Upper lobe of left lung (tissue), 6 donors: Measurements from ENCODE around the gene RASA3. TPM values are rescaled to one million over a fixed set of nuclear protein-coding genes. Genes with fewer than 3 reads are reported as not detected.

Experiments
- ATAC-seq, 2 donors: fragments of 200-7000 bp; cut with Tn5 transposase; one replicate each; pipeline ENCODE4 v1.9.1; 2022; ENCODE audit warnings: mild to moderate bottlenecking in 2 of 2, moderate library complexity in 2 of 2; ENCODE audit not compliant: low FRiP score in 2 of 2
- DNase-seq, 2 donors: peaks; one replicate each; pipeline ENCODE4 v3.0.0-alpha.2; 2019 to 2020
- H3K27ac ChIP-seq, 4 donors: fragments of 200-600 bp; sonication (generic); one replicate each; pipeline ENCODE4 v1.5.1; 2016 to 2019
- H3K27me3 ChIP-seq, 4 donors: fragments of 200-600 bp; sonication (generic); one replicate each; pipeline ENCODE4 v1.5.1; 2017 to 2019
- H3K36me3 ChIP-seq, 4 donors: fragments of 200-600 bp; sonication (generic); one replicate each; pipeline ENCODE4 v1.5.1; 2016 to 2019
- H3K4me1 ChIP-seq, 4 donors: fragments of 200-600 bp; sonication (generic); one replicate each; pipeline ENCODE4 v1.5.1; 2018 to 2019
- H3K4me3 ChIP-seq, 4 donors: fragments of 200-600 bp; sonication (generic); one replicate each; pipeline ENCODE4 v1.5.1; 2017 to 2019; ENCODE audit warnings: mild to moderate bottlenecking in 2 of 4, moderate library complexity in 1 of 4
- H3K9me3 ChIP-seq, 4 donors: fragments of 200-600 bp; sonication (generic); one replicate each; pipeline ENCODE4 v1.5.1; 2018 to 2019
- CTCF ChIP-seq, 6 experiments: fragments of 450-650 bp in 4 of 6; fragments of 200-600 bp in 2 of 6; sonication (generic) in 2 of 6; IDR thresholded peaks; one replicate each; pipeline ENCODE4 v1.5.1; 2016 to 2019; ENCODE audit warnings: antibody characterized with exemption in 6 of 6
- EP300 ChIP-seq, 4 donors: sonication (generic); formaldehyde crosslinking; IDR thresholded peaks; one replicate each; pipeline ENCODE4 v1.5.1; 2017; ENCODE audit warnings: antibody characterized with exemption in 4 of 4, control low read depth in 2 of 4
- POLR2A ChIP-seq, 4 donors: fragments of 450-650 bp; IDR thresholded peaks; one replicate each; pipeline ENCODE4 v1.5.1; 2016 to 2017; ENCODE audit warnings: antibody characterized with exemption in 4 of 4, mild to moderate bottlenecking in 2 of 4
- POLR2AphosphoS5 ChIP-seq, 2 donors: sonication (generic); formaldehyde crosslinking; IDR thresholded peaks; one replicate each; pipeline ENCODE4 v1.5.1; 2017; ENCODE audit warnings: antibody characterized with exemption in 2 of 2
- WGBS, 2 donors: methylation state at CpG; one replicate each; pipeline ENCODE4 v1.1.5; 2017 to 2018; 5-methylcytosine and 5-hydroxymethylcytosine counted together
- total RNA-seq, 6 donors: library from RNA; depleted of rRNA in 4 of 6; stranded (reverse); fragments of >200 nt in 4 of 6; gene quantifications; one replicate each; pipeline versions ENCODE4 v1.1.0 to v1.2.1, GENCODE V29; 2016 to 2021
- donor health status: DM: no; HTN: no; CAD: no; lungs with moderate emphysema.
- donor health status: DM: no; HTN: yes; CAD: no; lungs with severe emphysema.

RASA3 gene
- total RNA-seq, 6 donors from 2014 or later: 11.4 to 52.4 (median 18.4) TPM

DNA sequence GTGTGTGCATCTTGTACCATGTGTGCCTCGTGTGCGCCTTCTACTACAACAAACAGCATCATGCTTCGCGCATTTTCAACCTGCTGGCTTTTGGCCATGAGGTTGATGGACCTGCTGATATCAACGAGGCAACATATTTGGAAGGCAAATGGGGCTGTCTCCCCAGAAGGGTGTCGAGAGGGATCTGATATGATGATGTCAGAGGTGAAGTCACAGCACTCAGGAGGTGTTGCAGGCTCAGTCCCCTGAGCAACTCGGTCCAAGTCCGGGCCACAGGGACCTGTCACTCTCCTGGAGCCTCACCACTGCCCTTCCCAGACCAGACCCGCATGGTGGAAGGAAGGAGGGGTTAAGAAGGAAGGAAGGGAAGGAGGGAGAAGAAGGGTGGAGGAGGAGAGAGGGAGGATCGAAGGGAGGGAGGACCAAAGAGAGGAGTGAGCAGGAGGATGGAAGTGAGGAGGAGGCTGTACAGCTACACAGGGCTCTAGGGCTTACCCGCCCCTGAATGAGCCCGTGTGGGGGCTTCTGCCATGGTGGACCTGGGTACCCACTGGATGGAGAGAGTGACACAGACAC lies 151.8 kb downstream of the RASA3 start:
- no peak for ATAC-seq
- Histone ChIP-seq H3K27ac (peak overlapping the region in 2 of 4 donors; percentile 23 to 80), H3K36me3 (peaks cover 0 to 56% (median 22%) of the 10 kb centered on the region in 4 donors), H3K4me1 (peaks cover 4 to 13% (median 9%) of the 10 kb centered on the region in 4 donors), H3K9me3 (no peaks in the 10 kb centered on the region), H3K27me3 (no peaks in the 10 kb centered on the region), H3K4me3 (no peak overlapping the region)
- TF ChIP-seq EP300 (IDR thresholded peaks at IDR 0.05): no peak
- no peak for DNase-seq
- 87 to 92% methylated on average over 12 of the region's 12 CpGs for WGBS, 2 donors

DNA sequence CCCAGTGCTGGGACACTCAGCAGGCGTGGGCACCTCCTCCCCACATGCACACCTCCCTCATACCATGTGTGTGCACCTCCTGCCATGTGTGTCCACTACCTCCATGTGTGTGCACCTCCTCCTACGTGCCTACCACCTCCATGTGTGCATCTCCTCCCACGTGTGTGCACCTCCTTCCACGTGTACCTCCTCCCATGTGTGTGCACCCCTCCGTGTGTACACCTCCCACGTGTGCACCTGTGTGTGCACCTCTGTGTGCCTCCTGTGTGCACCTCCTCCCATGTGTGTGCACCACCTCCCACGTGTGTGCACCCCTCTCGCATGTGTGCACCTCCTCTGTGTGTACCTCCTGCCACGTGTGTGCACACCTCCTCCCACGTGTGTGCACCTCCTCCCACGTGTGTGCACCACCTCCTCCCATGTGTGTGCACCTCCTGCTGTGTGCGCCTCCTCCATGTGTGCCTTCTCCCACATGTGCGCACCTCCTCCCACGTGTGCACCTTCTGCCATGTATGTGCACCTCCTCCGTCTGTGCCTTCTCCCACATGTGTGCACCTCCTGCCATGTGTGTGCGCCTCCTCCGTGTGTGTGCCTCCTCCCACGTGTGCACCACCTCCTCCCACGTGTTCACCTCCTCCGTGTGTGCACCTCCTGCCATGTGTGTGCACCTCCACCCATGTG lies 152.5 kb downstream of the RASA3 start:
- Histone ChIP-seq H3K4me1 (peaks cover 4 to 13% (median 9%) of the 10 kb centered on the region in 4 donors), H3K36me3 (peaks cover 2 to 63% (median 26%) of the 10 kb centered on the region in 4 donors), H3K27me3 (no peaks in the 10 kb centered on the region), H3K4me3 (no peak overlapping the region), H3K27ac (peak overlapping the region in 1 of 4 donors; percentile 80), H3K9me3 (no peaks in the 10 kb centered on the region)
- WGBS, 2 donors: 93 to 96% methylated on average over 20 of the region's 20 CpGs
- no peak for ATAC-seq
- DNase-seq: no peak
- TF ChIP-seq POLR2A (IDR thresholded peaks at IDR 0.05) (no peak), POLR2AphosphoS5 (IDR thresholded peaks at IDR 0.05) (no peak), CTCF (IDR thresholded peaks at IDR 0.05) (no peak), EP300 (IDR thresholded peaks at IDR 0.05) (no peak)

DNA sequence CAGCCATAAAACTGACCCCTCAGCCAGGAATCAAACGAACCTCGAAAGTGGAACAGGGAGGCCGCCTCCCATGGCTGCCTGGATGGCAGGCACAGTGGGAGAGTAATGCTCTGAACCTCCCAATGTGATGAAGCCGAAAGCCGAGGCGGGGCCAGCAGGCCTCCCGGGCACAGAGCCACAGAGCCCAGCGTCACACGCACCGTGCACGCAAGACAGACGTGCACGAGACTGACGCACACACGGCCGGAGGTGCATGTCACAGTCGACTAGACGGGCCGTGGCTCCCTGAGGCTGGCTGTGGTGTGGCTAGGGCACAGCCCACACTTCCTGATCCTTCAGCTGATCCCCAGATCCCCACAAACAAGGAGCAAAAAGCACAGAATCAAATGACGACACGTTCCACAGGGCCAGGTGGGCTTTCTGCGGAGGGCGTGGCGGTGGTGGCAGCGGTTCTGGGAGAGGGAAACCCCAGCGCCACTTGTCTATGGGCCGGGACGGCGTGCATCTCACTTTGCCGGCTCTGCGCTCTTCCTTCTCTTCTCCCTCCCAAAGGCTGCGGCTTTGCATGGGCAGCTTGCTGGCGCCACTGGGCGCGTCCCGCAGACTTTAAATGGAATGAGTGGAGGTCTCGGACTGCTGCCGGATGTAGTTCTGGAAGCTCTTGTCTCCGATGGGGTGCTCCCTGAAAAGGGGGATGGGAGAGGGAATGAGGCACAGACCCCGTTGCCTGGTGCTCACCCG lies 153.5 kb downstream of the RASA3 start:
- no peak for ATAC-seq
- TF ChIP-seq POLR2AphosphoS5 (IDR thresholded peaks at IDR 0.05) (no peak), POLR2A (IDR thresholded peaks at IDR 0.05) (no peak), CTCF (IDR thresholded peaks at IDR 0.05) (no peak), EP300 (IDR thresholded peaks at IDR 0.05) (no peak)
- WGBS, 2 donors: 89 to 92% methylated on average over 34 to 40 of the region's 41 CpGs
- H3K27me3 ChIP-seq: no peaks in the 10 kb centered on the region
- no peak overlapping the region for H3K27ac ChIP-seq
- peaks cover 4 to 13% (median 9%) of the 10 kb centered on the region in 4 donors for H3K4me1 ChIP-seq
- no peak overlapping the region for H3K4me3 ChIP-seq
- H3K36me3 ChIP-seq: peaks cover 2 to 69% (median 32%) of the 10 kb centered on the region in 4 donors
- DNase-seq: peak in 1 of 2 donors; percentile 73
- no peaks in the 10 kb centered on the region for H3K9me3 ChIP-seq

DNA sequence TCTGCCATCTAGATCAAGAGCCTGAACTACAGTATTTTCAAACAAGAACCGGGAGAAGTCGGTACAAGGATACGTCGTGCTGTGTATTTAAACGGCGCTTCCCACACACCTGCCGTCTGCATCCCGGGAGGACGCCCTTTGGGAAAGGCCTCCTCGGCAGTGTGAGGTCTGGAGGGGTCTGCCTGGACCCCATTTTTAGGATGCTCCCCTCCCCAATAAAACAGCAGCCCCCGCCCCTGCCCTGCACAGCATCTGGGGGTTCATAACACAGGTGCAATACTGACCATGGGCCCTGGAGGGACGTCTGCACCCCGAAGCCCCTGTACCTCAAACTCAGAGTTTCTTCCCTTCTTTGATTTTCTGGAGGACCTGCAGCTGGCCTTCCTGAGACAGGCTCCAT lies 154.4 kb downstream of the RASA3 start:
- H3K27me3 ChIP-seq: no peaks in the 10 kb centered on the region
- WGBS, 2 donors: 86 to 90% methylated on average over 13 of the region's 13 CpGs
- H3K36me3 ChIP-seq: peaks cover 2 to 77% (median 32%) of the 10 kb centered on the region in 4 donors
- H3K27ac ChIP-seq: no peak overlapping the region
- DNase-seq (no peak), ATAC-seq (no peak)
- peaks cover 4 to 13% (median 9%) of the 10 kb centered on the region in 4 donors for H3K4me1 ChIP-seq
- H3K9me3 ChIP-seq: no peaks in the 10 kb centered on the region
- TF ChIP-seq CTCF (IDR thresholded peaks at IDR 0.05): no peak
- no peak for TF ChIP-seq POLR2A (IDR thresholded peaks at IDR 0.05)
- TF ChIP-seq POLR2AphosphoS5 (IDR thresholded peaks at IDR 0.05): no peak
- TF ChIP-seq EP300 (IDR thresholded peaks at IDR 0.05): no peak
- H3K4me3 ChIP-seq: no peak overlapping the region
